ENCODE data around the gene RASGEF1C.

DNA sequence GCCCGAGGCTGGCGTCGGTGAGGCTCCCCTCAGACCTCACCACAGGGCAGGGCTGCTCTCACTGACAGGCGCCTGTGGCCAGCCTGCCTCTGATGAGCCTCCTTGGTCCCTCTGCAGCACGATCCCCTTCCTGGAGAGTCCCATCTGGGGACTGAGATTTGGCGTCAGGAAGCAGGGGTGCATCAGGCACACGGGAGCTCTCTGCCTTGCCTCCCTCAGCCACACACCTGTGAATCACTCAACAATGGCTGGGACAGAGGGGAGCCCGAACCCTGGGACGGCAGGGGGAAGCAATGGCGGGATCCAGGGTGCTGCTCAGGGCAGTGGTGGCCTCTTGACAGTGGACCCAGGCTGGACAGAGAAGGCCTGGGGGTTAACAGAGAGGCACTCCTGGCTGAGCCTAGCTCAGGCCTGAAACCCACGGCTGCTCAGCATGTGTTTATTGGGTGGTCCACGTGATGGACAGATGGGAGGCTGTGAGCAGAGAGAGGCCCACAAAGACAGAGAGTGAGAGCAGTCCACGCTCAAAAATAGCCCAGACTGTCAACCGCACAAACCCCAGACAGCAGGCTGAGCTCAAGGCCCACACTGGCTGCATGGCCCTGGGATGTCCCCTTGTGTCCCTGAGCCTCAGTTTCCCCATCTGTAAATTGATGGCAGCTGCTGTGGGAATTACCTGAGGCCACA is 11.9 kb downstream of the RASGEF1C start:
- TF ChIP-seq, protein P1, sequence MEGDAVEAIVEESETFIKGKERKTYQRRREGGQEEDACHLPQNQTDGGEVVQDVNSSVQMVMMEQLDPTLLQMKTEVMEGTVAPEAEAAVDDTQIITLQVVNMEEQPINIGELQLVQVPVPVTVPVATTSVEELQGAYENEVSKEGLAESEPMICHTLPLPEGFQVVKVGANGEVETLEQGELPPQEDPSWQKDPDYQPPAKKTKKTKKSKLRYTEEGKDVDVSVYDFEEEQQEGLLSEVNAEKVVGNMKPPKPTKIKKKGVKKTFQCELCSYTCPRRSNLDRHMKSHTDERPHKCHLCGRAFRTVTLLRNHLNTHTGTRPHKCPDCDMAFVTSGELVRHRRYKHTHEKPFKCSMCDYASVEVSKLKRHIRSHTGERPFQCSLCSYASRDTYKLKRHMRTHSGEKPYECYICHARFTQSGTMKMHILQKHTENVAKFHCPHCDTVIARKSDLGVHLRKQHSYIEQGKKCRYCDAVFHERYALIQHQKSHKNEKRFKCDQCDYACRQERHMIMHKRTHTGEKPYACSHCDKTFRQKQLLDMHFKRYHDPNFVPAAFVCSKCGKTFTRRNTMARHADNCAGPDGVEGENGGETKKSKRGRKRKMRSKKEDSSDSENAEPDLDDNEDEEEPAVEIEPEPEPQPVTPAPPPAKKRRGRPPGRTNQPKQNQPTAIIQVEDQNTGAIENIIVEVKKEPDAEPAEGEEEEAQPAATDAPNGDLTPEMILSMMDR (IDR thresholded peaks at IDR 0.05; ENCODE audit: insufficient read depth, low read length), result no peak
- TF ChIP-seq POLR2AphosphoS5 (IDR thresholded peaks at IDR 0.05; ENCODE audit: low read depth), result no peak

Measured in HL-60 (cell line).